ENCODE data around the gene CD53. TPM values are rescaled to one million over a fixed set of nuclear protein-coding genes. Genes with fewer than 3 reads are reported as not detected.

CD53 gene
- total RNA-seq, 2 experiments from 2014 or later: 191 to 193 TPM

- H3K9me3 Mint-ChIP-seq: peaks cover 4% of the 10 kb centered on the region
- peak overlapping the region; percentile 64 for H3K4me3 Mint-ChIP-seq
- DNase-seq: no peak
- H3K27me3 Mint-ChIP-seq: no peaks in the 10 kb centered on the region
- H3K4me1 Mint-ChIP-seq: peaks cover 81% of the 10 kb centered on the region
- H3K36me3 Mint-ChIP-seq: peaks cover 78% of the 10 kb centered on the region
- peak overlapping the region; percentile 92 for H3K27ac Mint-ChIP-seq
These were observed 15.7 kb downstream of the CD53 start for GRCh38 chr1:110888641-110889040.

- DNase-seq: no peak
- peaks cover 85% of the 10 kb centered on the region for H3K4me1 Mint-ChIP-seq
- H3K9me3 Mint-ChIP-seq: peaks cover 4% of the 10 kb centered on the region
- H3K27ac Mint-ChIP-seq: peak overlapping the region; percentile 73
- peak overlapping the region; percentile 19 for H3K4me3 Mint-ChIP-seq
- peaks cover 83% of the 10 kb centered on the region for H3K36me3 Mint-ChIP-seq
- no peaks in the 10 kb centered on the region for H3K27me3 Mint-ChIP-seq
These were observed 17.7 kb downstream of the CD53 start for GRCh38 chr1:110890474-110891196.

GRCh38 chr1:110893908-110894490 is 21.1 kb downstream of the CD53 start:
- no peak for DNase-seq
- peaks cover 89% of the 10 kb centered on the region for H3K4me1 Mint-ChIP-seq
- peaks cover 92% of the 10 kb centered on the region for H3K36me3 Mint-ChIP-seq
- H3K27ac Mint-ChIP-seq: peak overlapping the region; percentile 83
- peak overlapping the region; percentile 32 for H3K4me3 Mint-ChIP-seq
- peaks cover 5% of the 10 kb centered on the region for H3K9me3 Mint-ChIP-seq
- no peaks in the 10 kb centered on the region for H3K27me3 Mint-ChIP-seq

- Mint-ChIP-seq H3K4me3 (no peak overlapping the region), H3K27me3 (no peaks in the 10 kb centered on the region), H3K36me3 (peaks cover 95% of the 10 kb centered on the region), H3K4me1 (peaks cover 79% of the 10 kb centered on the region), H3K9me3 (peaks cover 7% of the 10 kb centered on the region), H3K27ac (peak overlapping the region; percentile 85)
- no peak for DNase-seq
These were observed 23.1 kb downstream of the CD53 start for GRCh38 chr1:110896090-110896489.

GRCh38 chr1:110897681-110898080 is 24.7 kb downstream of the CD53 start:
- Mint-ChIP-seq H3K4me1 (peaks cover 66% of the 10 kb centered on the region), H3K9me3 (peaks cover 11% of the 10 kb centered on the region), H3K27ac (peak overlapping the region; percentile 85)

GRCh38 chr1:110898734-110899457 is 25.9 kb downstream of the CD53 start:
- no peak overlapping the region for H3K4me3 Mint-ChIP-seq
- peaks cover 54% of the 10 kb centered on the region for H3K4me1 Mint-ChIP-seq
- H3K36me3 Mint-ChIP-seq: peaks cover 92% of the 10 kb centered on the region
- no peak for DNase-seq
- H3K27ac Mint-ChIP-seq: peak overlapping the region; percentile 85
- H3K27me3 Mint-ChIP-seq: no peaks in the 10 kb centered on the region
- peaks cover 14% of the 10 kb centered on the region for H3K9me3 Mint-ChIP-seq

More at GRCh38 chr1:110897681-110898080, 24.7 kb downstream of the CD53 start:
- DNase-seq: no peak
- H3K36me3 Mint-ChIP-seq: peaks cover 93% of the 10 kb centered on the region
- H3K4me3 Mint-ChIP-seq: no peak overlapping the region
- H3K27me3 Mint-ChIP-seq: no peaks in the 10 kb centered on the region

GRCh38 chr1:110899458-110899843 is 26.5 kb downstream of the CD53 start:
- Mint-ChIP-seq H3K9me3 (peaks cover 20% of the 10 kb centered on the region), H3K4me1 (peaks cover 49% of the 10 kb centered on the region), H3K27me3 (no peaks in the 10 kb centered on the region), H3K27ac (peak overlapping the region; percentile 85), H3K36me3 (peaks cover 92% of the 10 kb centered on the region), H3K4me3 (no peak overlapping the region)
- DNase-seq: no peak

GRCh38 chr1:110902820-110903463 is 30.0 kb downstream of the CD53 start:
- H3K4me3 Mint-ChIP-seq: no peak overlapping the region
- H3K36me3 Mint-ChIP-seq: peaks cover 67% of the 10 kb centered on the region
- DNase-seq: no peak
- no peaks in the 10 kb centered on the region for H3K27me3 Mint-ChIP-seq
- peaks cover 26% of the 10 kb centered on the region for H3K9me3 Mint-ChIP-seq
- peaks cover 18% of the 10 kb centered on the region for H3K4me1 Mint-ChIP-seq
- peak overlapping the region; percentile 44 for H3K27ac Mint-ChIP-seq

GRCh38 chr1:110903853-110904500 is 31.0 kb downstream of the CD53 start:
- no peak for DNase-seq
- peaks cover 57% of the 10 kb centered on the region for H3K36me3 Mint-ChIP-seq
- H3K9me3 Mint-ChIP-seq: peaks cover 35% of the 10 kb centered on the region
- no peak overlapping the region for H3K4me3 Mint-ChIP-seq
- H3K4me1 Mint-ChIP-seq: peaks cover 12% of the 10 kb centered on the region
- H3K27me3 Mint-ChIP-seq: no peaks in the 10 kb centered on the region
- H3K27ac Mint-ChIP-seq: peak overlapping the region; percentile 54

GRCh38 chr1:110912784-110913183 is 39.8 kb downstream of the CD53 start:
- H3K4me3 Mint-ChIP-seq: no peak overlapping the region

GRCh38 chr1:110914676-110915075 is 41.7 kb downstream of the CD53 start:
- Mint-ChIP-seq H3K27me3 (no peaks in the 10 kb centered on the region), H3K9me3 (peaks cover 25% of the 10 kb centered on the region), H3K36me3 (no peaks in the 10 kb centered on the region), H3K4me3 (no peak overlapping the region), H3K27ac (no peak overlapping the region), H3K4me1 (peaks cover 8% of the 10 kb centered on the region)
- no peak for DNase-seq

More at GRCh38 chr1:110912784-110913183, 39.8 kb downstream of the CD53 start:
- H3K9me3 Mint-ChIP-seq: peaks cover 40% of the 10 kb centered on the region
- no peaks in the 10 kb centered on the region for H3K27me3 Mint-ChIP-seq
- no peak for DNase-seq
- peaks cover 3% of the 10 kb centered on the region for H3K36me3 Mint-ChIP-seq
- H3K4me1 Mint-ChIP-seq: peaks cover 10% of the 10 kb centered on the region
- H3K27ac Mint-ChIP-seq: no peak overlapping the region

- no peak overlapping the region for H3K4me3 Mint-ChIP-seq
- H3K27me3 Mint-ChIP-seq: no peaks in the 10 kb centered on the region
- peaks cover 8% of the 10 kb centered on the region for H3K4me1 Mint-ChIP-seq
These were observed 42.9 kb downstream of the CD53 start for GRCh38 chr1:110915804-110916203.

GRCh38 chr1:110916274-110916668 is 43.3 kb downstream of the CD53 start:
- Mint-ChIP-seq H3K4me3 (peak overlapping the region; percentile 54), H3K27ac (peak overlapping the region; percentile 65), H3K9me3 (peaks cover 12% of the 10 kb centered on the region), H3K4me1 (peaks cover 8% of the 10 kb centered on the region), H3K27me3 (no peaks in the 10 kb centered on the region), H3K36me3 (no peaks in the 10 kb centered on the region)
- no peak for DNase-seq

More at GRCh38 chr1:110915804-110916203, 42.9 kb downstream of the CD53 start:
- no peak for DNase-seq
- no peaks in the 10 kb centered on the region for H3K36me3 Mint-ChIP-seq
- peaks cover 16% of the 10 kb centered on the region for H3K9me3 Mint-ChIP-seq
- H3K27ac Mint-ChIP-seq: no peak overlapping the region

GRCh38 chr1:110916669-110917306 is 43.8 kb downstream of the CD53 start:
- peak overlapping the region; percentile 54 for H3K4me3 Mint-ChIP-seq
- peak; percentile 26 for DNase-seq
- H3K27ac Mint-ChIP-seq: peak overlapping the region; percentile 65
- peaks cover 11% of the 10 kb centered on the region for H3K9me3 Mint-ChIP-seq
- peaks cover 2% of the 10 kb centered on the region for H3K36me3 Mint-ChIP-seq
- no peaks in the 10 kb centered on the region for H3K27me3 Mint-ChIP-seq
- H3K4me1 Mint-ChIP-seq: peaks cover 8% of the 10 kb centered on the region
